Central memory CD8-positive, alpha-beta T cell (primary cell): ENCODE results near the gene FNBP1.

Source experiments
- ATAC-seq: fragments of 150-1000 bp; cut with Tn5 transposase; replicated peaks from 2 replicates; pipeline ENCODE4 v1.10.0; 2022; ENCODE audit warnings: mild to moderate bottlenecking, moderate FRiP score, moderate number of reproducible peaks; ENCODE audit not compliant: poor library complexity, severe bottlenecking; ENCODE audit errors: extremely low read depth
- DNase-seq, 2 donors: peaks; one replicate each; pipeline ENCODE4 v3.0.0; 2021; ENCODE audit warnings: low spot score in 2 of 2
- H3K27ac Mint-ChIP-seq: one replicate; pipeline ENCODE4 v1.8.0; 2022; ENCODE audit warnings: low read depth, mild to moderate bottlenecking, moderate library complexity, mixed read lengths
- H3K27me3 Mint-ChIP-seq: one replicate; pipeline ENCODE4 v1.8.0; 2022; ENCODE audit warnings: mixed read lengths
- H3K36me3 Mint-ChIP-seq: one replicate; pipeline ENCODE4 v1.8.0; 2022; ENCODE audit warnings: mild to moderate bottlenecking, moderate library complexity, mixed read lengths; ENCODE audit not compliant: insufficient read depth
- H3K4me1 Mint-ChIP-seq: one replicate; pipeline ENCODE4 v1.8.0; 2022; ENCODE audit warnings: mixed read lengths
- H3K4me3 Mint-ChIP-seq: one replicate; pipeline ENCODE4 v1.8.0; 2022; ENCODE audit warnings: mild to moderate bottlenecking, moderate library complexity, mixed read lengths
- H3K9me3 Mint-ChIP-seq: one replicate; pipeline ENCODE4 v1.8.0; 2022; ENCODE audit warnings: mixed read lengths

The FNBP1 gene

DNA sequence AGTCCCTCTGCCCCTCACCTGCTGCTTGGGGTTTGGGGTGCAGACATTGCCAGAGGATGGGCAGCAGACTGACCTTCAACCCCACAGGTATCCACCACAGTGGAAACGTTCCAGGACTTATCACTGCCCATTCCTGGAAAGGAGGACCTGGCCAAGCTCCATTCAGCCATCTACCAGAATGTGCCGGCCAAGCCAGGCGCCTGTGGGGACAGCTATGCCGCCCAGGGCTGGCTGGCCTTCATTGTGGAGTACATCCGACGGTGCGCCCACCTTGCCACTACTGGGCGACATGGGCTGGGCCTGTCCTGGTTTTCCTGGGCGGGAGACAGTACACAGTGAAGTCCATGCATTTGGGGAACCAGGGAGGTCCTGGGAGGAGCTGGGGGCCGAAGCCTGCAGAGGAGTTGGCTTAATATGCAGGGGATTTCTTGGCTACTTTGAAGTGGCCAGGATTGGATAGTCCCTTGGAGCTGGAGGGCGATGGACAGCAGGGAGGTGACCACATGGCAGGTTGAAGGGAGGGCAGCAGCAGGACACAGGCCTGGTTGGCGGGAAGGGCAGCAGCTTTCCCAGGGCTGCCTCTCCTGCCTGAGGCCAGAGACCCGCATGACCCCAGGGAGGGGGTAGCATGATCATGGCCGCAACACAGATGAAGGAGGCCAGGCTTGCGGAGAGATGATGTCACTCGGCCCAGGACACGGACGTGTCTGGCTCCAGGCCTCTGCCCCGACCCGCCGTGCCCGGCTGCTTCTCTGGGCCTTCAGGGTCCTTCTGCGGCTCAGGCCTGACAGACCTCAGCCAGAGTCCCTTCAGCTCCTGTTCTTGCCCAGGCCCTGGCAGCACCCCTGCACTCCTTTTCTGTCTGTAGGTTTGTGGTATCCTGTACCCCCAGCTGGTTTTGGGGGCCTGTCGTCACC lies 173.1 kb downstream of the FNBP1 start:
- H3K27me3 Mint-ChIP-seq = no peaks in the 10 kb centered on the region
- peaks cover 65% of the 10 kb centered on the region for H3K4me1 Mint-ChIP-seq
- peak overlapping the region; percentile 93 for H3K27ac Mint-ChIP-seq
- H3K36me3 Mint-ChIP-seq = peaks cover 32% of the 10 kb centered on the region
- H3K4me3 Mint-ChIP-seq = peak overlapping the region; percentile 57
- H3K9me3 Mint-ChIP-seq = no peaks in the 10 kb centered on the region
- DNase-seq (no peak), ATAC-seq (no peak)

DNA sequence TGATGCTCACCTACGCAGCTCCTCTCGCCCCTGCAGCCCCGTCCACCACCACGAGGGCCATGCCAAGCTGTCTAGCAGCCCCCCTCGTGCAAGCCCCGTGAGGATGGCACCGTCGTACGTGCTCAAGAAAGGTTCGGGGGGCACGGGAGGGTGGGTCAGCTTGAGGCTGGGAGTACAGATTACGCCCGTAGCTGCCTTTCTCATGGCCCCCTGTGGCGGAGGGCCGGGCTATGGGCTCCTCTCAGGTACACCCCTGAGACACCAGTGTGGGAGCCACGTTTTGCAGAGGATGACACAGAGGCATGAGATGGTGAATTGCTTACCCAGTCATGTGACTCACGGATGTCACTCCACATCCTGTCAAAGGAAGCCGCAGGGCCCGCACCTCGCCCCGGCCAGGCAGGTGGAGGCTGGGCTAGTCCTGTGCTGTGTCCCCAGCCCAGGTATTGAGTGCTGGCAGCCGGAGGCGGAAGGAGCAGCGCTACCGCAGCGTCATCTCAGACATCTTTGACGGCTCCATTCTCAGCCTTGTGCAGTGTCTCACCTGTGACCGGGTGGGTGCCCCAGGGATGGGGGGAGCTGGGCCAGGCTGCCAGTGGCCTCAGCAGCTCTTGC lies 174.0 kb downstream of the FNBP1 start:
- ATAC-seq (peak; percentile 97), DNase-seq (peak; percentile 84 to 94)
- peak overlapping the region; percentile 57 for H3K4me3 Mint-ChIP-seq
- H3K27me3 Mint-ChIP-seq = no peaks in the 10 kb centered on the region
- H3K36me3 Mint-ChIP-seq = peaks cover 34% of the 10 kb centered on the region
- H3K9me3 Mint-ChIP-seq = no peaks in the 10 kb centered on the region
- H3K4me1 Mint-ChIP-seq = peaks cover 62% of the 10 kb centered on the region
- H3K27ac Mint-ChIP-seq = peak overlapping the region; percentile 93

DNA sequence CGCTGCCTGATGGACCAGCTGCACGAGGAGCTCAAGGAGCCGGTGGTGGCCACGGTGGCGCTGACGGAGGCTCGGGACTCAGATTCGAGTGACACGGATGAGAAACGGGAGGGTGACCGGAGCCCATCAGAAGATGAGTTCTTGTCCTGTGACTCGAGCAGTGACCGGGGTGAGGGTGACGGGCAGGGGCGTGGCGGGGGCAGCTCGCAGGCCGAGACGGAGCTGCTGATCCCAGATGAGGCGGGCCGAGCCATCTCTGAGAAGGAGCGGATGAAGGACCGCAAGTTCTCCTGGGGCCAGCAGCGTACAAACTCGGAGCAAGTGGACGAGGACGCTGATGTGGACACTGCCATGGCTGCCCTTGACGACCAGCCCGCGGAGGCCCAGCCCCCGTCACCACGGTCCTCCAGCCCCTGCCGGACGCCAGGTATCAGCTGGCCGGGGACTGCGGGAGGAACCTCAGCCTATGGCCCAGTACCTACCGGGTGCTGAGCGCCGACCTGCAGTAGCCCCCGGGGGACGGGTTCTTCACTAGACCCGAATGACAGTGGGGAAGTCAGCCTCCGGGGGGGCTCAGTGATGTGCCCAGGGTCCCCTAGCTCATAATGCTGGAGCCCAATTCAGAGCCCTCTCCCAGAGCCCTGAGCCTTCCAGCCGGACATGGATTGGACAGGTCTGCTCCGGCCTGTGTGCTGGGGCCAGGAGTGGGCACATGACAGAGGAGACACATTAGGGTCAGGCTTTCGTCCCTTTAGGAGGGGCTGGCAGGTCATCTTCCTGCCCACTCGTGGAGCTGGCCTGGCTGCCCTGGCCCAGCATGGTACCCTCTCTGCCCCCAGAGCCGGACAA lies 174.7 kb downstream of the FNBP1 start:
- no peaks in the 10 kb centered on the region for H3K27me3 Mint-ChIP-seq
- peak overlapping the region; percentile 93 for H3K27ac Mint-ChIP-seq
- H3K4me3 Mint-ChIP-seq = peak overlapping the region; percentile 67
- peaks cover 62% of the 10 kb centered on the region for H3K4me1 Mint-ChIP-seq
- peaks cover 34% of the 10 kb centered on the region for H3K36me3 Mint-ChIP-seq
- no peak for DNase-seq
- no peaks in the 10 kb centered on the region for H3K9me3 Mint-ChIP-seq
- no peak for ATAC-seq

DNA sequence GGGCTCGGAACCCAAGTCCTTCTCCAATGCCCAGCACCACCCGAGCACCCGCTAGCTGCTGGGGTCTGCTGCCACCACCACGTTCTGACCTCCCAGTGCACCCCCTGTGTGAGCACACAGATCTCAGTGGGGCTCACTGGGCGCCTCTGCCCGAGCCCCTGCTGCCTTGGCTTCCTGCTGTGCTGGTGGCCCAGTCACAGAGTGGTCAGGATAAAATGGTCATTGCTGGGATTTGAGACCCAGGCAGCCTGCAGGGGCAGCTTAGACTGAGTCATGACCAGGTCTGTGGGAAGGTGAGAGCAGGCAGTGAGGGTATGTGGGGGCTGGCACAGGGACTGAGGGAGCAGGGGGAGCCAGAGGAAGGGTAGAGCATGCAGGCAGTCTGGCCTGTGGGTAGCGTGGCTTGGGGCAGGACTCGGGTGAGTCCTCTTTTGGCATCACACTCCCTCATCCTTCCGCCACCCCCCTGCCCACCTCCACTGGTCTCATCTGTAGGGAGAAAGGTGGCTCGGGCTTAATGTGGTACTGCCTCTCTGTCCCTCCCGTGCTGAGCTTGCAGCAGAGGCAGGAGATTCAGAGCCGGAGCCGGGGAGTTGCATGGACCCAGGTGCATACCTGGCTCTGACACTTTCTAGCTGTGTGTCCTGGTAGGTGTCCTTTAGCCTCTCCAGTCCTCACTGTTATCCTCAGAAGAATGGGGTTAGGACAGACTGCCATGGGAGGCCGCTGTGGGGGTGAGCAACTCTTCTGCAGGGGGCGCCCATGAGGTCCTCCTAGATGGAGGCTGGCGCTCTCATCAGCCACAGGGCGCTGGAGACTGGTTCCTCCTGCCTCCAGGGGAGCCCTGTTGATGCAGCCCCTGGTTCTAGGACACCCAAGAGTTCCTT lies 175.6 kb downstream of the FNBP1 start:
- DNase-seq (no peak), ATAC-seq (no peak)
- Mint-ChIP-seq H3K27ac (peak overlapping the region; percentile 93), H3K36me3 (peaks cover 37% of the 10 kb centered on the region), H3K9me3 (no peaks in the 10 kb centered on the region), H3K4me3 (peak overlapping the region; percentile 67), H3K4me1 (peaks cover 65% of the 10 kb centered on the region), H3K27me3 (no peaks in the 10 kb centered on the region)

DNA sequence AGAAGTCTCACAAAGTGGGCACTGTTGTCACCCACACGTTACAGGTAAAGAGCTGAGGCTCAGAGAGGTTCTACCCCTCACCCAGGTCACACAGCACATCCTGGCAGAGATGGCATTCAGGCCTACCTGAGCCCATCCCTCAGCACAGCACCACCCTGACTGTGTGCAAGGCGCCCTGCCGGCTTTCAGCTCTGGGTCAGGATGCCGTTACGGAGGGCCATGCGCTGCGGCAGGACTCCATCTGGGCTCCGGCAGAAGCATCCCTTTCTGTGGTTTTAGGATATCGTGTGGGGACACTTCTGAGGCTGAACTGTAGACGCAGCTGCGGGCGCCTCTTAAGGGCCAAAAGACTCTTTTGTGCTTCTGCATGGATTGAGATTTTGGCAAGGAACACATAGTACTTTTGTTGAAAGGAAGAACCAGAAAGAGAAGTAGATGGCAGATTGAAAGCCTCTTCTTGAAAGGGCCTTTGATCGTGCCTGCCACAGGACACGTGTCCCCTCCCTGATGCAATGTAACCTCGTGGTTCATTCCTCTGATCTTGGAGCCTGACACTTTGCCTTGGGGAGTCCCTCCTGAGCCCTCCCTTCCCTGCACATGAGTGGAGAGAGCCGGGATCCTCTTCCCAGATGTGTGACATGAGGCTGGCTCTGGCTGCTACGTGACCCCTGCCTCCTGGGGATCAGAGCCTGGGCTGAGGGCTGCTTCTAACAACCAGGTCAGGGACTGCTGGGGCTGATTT lies 176.4 kb downstream of the FNBP1 start:
- peaks cover 72% of the 10 kb centered on the region for H3K4me1 Mint-ChIP-seq
- H3K9me3 Mint-ChIP-seq = no peaks in the 10 kb centered on the region
- ATAC-seq = no peak
- no peaks in the 10 kb centered on the region for H3K27me3 Mint-ChIP-seq
- H3K4me3 Mint-ChIP-seq = peak overlapping the region; percentile 56
- peaks cover 38% of the 10 kb centered on the region for H3K36me3 Mint-ChIP-seq
- DNase-seq = no peak
- H3K27ac Mint-ChIP-seq = peak overlapping the region; percentile 93

DNA sequence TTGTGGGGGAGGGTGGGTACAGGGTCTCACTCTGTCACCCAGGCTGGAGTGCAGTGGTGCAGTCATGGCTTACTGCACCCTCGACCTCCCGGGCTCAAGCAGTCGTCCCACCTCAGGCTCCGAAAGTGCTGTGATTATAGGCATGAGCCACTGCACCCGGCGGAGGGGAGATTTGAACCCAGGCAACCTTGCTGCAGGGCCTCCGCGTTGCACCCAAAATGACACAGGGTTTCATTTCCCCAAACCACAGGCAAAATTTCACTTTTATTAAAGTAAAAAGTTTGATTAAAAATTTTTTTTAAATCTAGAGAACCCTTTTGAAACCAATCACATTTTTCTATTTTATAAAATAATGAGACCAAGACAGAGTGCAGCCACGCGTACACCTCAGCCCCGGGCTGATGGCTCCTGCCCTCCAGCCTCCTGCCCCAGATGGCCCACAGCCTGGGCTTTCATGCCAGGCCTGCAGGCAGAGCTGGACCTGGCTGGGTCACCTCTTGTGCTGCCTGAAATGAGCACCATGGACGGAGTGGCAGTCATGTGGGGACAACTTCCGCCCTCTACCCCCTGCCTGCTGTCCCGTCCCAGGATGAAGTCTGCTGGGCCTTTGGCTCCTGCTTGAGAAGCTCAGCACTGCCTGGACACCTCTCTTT lies 177.2 kb downstream of the FNBP1 start:
- peak overlapping the region; percentile 56 for H3K4me3 Mint-ChIP-seq
- peaks cover 67% of the 10 kb centered on the region for H3K4me1 Mint-ChIP-seq
- no peaks in the 10 kb centered on the region for H3K9me3 Mint-ChIP-seq
- H3K27ac Mint-ChIP-seq = peak overlapping the region; percentile 93
- peaks cover 36% of the 10 kb centered on the region for H3K36me3 Mint-ChIP-seq
- no peak for DNase-seq
- no peaks in the 10 kb centered on the region for H3K27me3 Mint-ChIP-seq
- ATAC-seq = no peak

DNA sequence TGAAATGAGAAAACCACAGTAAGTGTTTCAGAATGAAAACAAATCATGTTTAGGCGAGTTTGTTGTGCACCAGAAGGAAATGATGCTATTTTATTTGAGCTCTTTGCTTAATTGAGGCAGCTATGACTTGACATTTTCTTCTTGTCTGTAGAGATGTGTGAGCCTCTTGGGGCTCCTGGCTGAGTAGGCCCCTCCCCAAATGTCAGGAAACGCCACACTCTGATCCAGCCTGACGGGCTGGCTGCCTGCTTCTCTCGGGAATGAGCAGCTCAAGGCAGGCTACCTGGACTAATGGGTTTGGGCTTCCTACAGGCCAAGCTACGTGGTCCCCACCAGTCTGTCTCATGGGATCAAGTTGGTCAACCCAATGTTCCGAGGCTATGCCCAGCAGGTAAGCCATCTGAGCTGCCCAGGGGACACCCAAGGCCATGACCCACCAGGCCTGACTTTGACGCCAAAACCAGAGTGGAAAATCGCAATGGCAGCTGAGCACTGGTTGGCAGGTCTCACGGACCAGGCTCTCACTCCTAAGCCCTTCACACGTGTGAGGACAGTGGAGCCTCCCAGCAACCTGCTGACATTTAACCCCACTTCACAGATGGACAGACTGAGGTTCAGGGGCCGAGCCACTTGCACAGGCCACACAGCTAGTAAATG lies 177.9 kb downstream of the FNBP1 start:
- Mint-ChIP-seq H3K27ac (no peak overlapping the region), H3K36me3 (peaks cover 35% of the 10 kb centered on the region), H3K27me3 (no peaks in the 10 kb centered on the region), H3K9me3 (no peaks in the 10 kb centered on the region), H3K4me3 (peak overlapping the region; percentile 25), H3K4me1 (peaks cover 62% of the 10 kb centered on the region)
- no peak for DNase-seq
- ATAC-seq = no peak

DNA sequence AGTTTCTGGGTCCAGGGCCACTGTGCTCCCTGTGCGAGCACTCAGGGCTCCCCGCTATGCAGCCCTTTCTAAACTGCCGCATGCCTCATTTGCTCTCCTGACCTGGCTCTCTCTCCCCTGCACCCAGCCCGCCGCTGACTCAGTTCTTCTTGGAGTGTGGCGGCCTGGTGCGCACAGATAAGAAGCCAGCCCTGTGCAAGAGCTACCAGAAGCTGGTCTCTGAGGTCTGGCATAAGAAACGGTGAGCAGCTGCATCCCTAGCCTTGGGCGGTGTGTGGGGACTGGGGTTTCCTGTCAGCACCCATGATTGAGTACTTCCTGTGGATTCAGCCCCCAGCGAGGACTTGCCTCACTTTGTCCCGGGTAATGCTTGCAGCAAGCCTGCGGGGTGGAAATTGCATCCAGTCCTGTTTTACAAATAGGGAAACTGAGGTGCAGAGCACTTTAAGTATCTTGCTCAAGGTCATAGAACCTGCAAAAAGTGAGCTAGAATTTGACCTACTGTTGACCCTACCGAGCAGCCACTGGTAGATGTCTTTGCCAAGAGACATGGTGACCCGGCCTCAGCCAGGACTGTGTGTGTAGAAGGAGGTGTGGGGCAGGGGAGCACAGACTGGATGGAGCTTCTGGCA lies 179.8 kb downstream of the FNBP1 start:
- Mint-ChIP-seq H3K27ac (peak overlapping the region; percentile 90), H3K27me3 (no peaks in the 10 kb centered on the region), H3K36me3 (peaks cover 39% of the 10 kb centered on the region), H3K4me3 (peak overlapping the region; percentile 71), H3K9me3 (no peaks in the 10 kb centered on the region), H3K4me1 (peaks cover 49% of the 10 kb centered on the region)
- DNase-seq = peak; percentile 48 to 67
- ATAC-seq = peak; percentile 87

DNA sequence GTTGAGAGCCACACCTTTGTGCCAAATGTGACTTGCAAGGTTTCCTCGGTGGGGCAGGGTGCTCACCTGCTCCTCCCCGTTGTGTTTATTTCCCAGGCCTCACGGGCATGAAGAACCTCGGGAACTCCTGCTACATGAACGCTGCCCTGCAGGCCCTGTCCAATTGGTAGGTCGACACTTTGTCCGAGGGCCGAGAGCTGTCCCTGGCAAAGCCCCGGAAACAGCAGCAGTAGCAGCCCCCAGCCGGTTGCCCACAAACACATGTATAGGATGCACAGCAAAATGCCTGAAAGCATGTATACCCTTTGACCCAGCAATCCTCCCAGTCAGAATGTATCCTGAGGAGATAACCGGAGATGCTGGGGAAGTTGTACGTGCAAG lies 181.6 kb downstream of the FNBP1 start:
- H3K4me1 Mint-ChIP-seq = peaks cover 33% of the 10 kb centered on the region
- peaks cover 39% of the 10 kb centered on the region for H3K36me3 Mint-ChIP-seq
- H3K9me3 Mint-ChIP-seq = no peaks in the 10 kb centered on the region
- no peak overlapping the region for H3K27ac Mint-ChIP-seq
- ATAC-seq = no peak
- no peak for DNase-seq
- H3K27me3 Mint-ChIP-seq = no peaks in the 10 kb centered on the region
- H3K4me3 Mint-ChIP-seq = peak overlapping the region; percentile 71

DNA sequence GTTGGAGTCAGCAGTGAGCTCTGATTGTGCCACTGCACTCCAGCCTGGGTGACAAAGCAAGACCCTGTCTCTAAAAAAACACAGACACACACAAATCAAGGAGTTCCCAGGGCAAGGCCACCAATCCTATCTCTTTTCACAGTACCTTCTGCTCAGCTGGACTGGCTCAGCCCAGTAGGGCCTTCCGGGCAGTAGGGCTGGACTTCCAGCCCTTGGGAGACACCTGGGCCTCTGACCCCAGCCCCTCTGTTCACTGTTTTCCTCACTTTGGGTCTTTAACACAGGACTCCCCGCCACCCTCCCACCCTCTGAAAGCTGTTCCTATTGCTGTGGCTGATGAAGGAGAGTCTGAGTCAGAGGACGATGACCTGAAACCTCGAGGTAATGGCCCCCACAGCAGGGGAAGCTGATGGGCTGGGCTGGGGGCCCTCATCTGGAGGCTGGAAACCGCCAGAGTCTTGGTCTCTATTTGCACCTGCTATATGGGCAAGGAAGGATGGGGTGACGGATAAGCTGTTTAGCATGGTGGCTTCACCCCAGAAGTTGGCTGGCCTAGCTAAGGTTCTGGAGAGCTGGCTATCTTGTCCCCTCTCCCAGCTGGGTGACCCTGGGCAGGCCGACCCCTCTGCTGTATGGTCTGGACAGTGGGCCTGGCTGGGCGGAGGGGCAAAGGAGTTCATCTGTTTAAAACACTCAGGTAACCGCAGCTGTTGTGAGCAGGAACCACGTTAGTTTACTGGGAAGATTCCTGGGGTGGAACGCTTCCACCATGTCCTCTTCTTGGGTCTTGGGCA lies 182.1 kb downstream of the FNBP1 start:
- no peak overlapping the region for H3K27ac Mint-ChIP-seq
- H3K4me3 Mint-ChIP-seq = no peak overlapping the region
- peaks cover 27% of the 10 kb centered on the region for H3K4me1 Mint-ChIP-seq

More for the DNA sequence above, 182.1 kb downstream of the FNBP1 start:
- DNase-seq (no peak), ATAC-seq (no peak)
- H3K36me3 Mint-ChIP-seq = peaks cover 40% of the 10 kb centered on the region
- no peaks in the 10 kb centered on the region for H3K27me3 Mint-ChIP-seq
- no peaks in the 10 kb centered on the region for H3K9me3 Mint-ChIP-seq
